Neural progenitor cell (in vitro differentiated cells): ENCODE results near the gene CARMIL1. TPM values are rescaled to one million over a fixed set of nuclear protein-coding genes. Genes with fewer than 3 reads are reported as not detected.

Source experiments
- DNase-seq: peaks from one replicate; pipeline ENCODE4 v3.0.0-alpha.2; 2016; ENCODE audit warnings: low spot score
- H2AFZ ChIP-seq: fragments of 200-600 bp; sonication (generic); replicated peaks from 2 replicates; pipeline ENCODE4 v1.6.1; 2016; ENCODE audit warnings: antibody characterized with exemption
- H3F3A ChIP-seq: fragments of 200-600 bp; sonication (generic); 2 replicates; pipeline ENCODE4 v1.6.1; 2016; ENCODE audit warnings: antibody characterized with exemption, low read depth
- H3K27ac ChIP-seq: fragments of 200-600 bp; sonication (generic); 2 replicates; pipeline ENCODE4 v1.5.1; 2016; ENCODE audit warnings: mild to moderate bottlenecking
- H3K27me3 ChIP-seq: fragments of 200-600 bp; sonication (generic); 2 replicates; pipeline ENCODE4 v1.6.1; 2016; ENCODE audit warnings: mild to moderate bottlenecking, moderate library complexity
- H3K36me3 ChIP-seq: fragments of 200-600 bp; sonication (generic); 2 replicates; pipeline ENCODE4 v1.5.1; 2016
- H3K4me1 ChIP-seq: fragments of 200-600 bp; sonication (generic); 2 replicates; pipeline ENCODE4 v1.6.1; 2016; ENCODE audit warnings: mixed run types
- H3K4me2 ChIP-seq: fragments of 200-600 bp; sonication (generic); 2 replicates; pipeline ENCODE4 v1.6.1; 2016
- H3K4me3 ChIP-seq: fragments of 200-600 bp; sonication (generic); 2 replicates; pipeline ENCODE4 v1.5.1; 2016
- H3K79me2 ChIP-seq: fragments of 200-600 bp; sonication (generic); 2 replicates; pipeline ENCODE4 v1.6.1; 2016; ENCODE audit warnings: low read depth
- H3K9ac ChIP-seq: fragments of 200-600 bp; sonication (generic); 2 replicates; pipeline ENCODE4 v1.6.1; 2016
- H3K9me3 ChIP-seq: fragments of 200-600 bp; sonication (generic); 2 replicates; pipeline ENCODE4 v1.5.1; 2016; ENCODE audit warnings: low read depth
- H4K20me1 ChIP-seq: fragments of 200-600 bp; sonication (generic); 2 replicates; pipeline ENCODE4 v1.6.1; 2016; ENCODE audit warnings: low read depth
- H3K27ac Mint-ChIP-seq: 3 replicates; pipeline ENCODE4 v1.8.0; 2021; ENCODE audit warnings: mixed read lengths
- H3K27me3 Mint-ChIP-seq: 2 replicates; pipeline ENCODE4 v1.8.0; 2022; ENCODE audit warnings: low read depth, mild to moderate bottlenecking, inconsistent platforms, moderate library complexity, mixed read lengths; ENCODE audit not compliant: insufficient read depth
- H3K36me3 Mint-ChIP-seq: 3 replicates; pipeline ENCODE4 v1.8.0; 2021; ENCODE audit warnings: mixed read lengths
- H3K4me1 Mint-ChIP-seq: 3 replicates; pipeline ENCODE4 v1.8.0; 2021; ENCODE audit warnings: mixed read lengths
- H3K4me3 Mint-ChIP-seq: 3 replicates; pipeline ENCODE4 v1.8.0; 2021; ENCODE audit warnings: mild to moderate bottlenecking, moderate library complexity, mixed read lengths
- H3K9me3 Mint-ChIP-seq: 3 replicates; pipeline ENCODE4 v1.8.0; 2020; ENCODE audit warnings: mixed read lengths
- EZH2 ChIP-seq: fragments of 200-600 bp; sonication (generic); IDR thresholded peaks from 2 replicates; pipeline ENCODE4 v1.6.1; 2017; ENCODE audit warnings: antibody characterized with exemption, mild to moderate bottlenecking, moderate library complexity
- EZH2phosphoT487 ChIP-seq: fragments of 200-600 bp; sonication (generic); IDR thresholded peaks from 2 replicates; pipeline ENCODE4 v1.6.1; 2017; ENCODE audit warnings: antibody characterized with exemption
- total RNA-seq: library from RNA; depleted of rRNA; stranded (reverse); fragments of >200 nt; gene quantifications from 2 replicates; pipeline ENCODE4 v1.2.3, GENCODE V29; 2015; ENCODE audit warnings: low replicate concordance
- TF ChIP-seq, protein P1 (sequence below): fragments of 200-600 bp; sonication (generic); IDR thresholded peaks from 2 replicates; pipeline ENCODE4 v1.5.1; 2017; ENCODE audit warnings: antibody characterized with exemption, mild to moderate bottlenecking

The CARMIL1 gene
- total RNA-seq, 1 donor from 2014 or later: 13.3 TPM

DNA sequence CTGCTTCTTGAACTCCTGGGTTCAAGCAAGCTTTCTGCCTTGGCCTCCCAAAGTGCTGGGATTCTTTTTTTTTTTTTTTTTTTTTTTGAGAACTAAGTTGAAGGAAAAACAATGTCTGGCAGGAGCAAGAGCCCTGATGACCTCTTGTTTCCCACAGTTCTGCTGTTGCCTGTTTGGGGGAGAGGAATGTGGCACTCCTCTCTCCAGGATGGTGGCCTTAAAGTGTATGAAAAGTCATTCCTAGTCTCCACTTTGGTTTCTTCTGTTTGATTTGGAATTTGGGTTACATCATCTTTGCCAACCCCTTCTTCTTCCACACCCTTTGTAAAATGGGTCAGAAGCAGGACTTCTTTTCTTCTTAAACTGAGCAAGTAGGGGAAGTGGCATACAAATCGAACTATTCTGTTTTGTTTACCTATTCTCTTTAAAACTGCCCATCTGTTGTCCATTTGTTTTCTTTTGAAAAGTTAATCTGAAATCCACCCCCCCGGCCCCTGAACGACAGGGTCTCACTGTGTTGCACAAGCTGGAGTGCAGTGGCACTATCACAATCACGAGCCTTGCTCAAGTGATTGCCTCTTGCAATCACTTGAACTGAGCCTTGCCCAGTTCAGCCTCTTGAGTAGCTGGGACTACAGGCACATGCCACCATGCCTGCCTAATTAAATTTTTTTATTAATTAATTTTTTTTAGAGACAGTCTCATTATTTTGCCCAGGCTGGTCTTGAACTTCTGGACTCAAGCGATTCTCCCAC, 11.3 kb downstream of the CARMIL1 start:
- Mint-ChIP-seq H3K27me3 (no peaks in the 10 kb centered on the region), H3K27ac (no peak overlapping the region), H3K4me3 (no peak overlapping the region), H3K9me3 (no peaks in the 10 kb centered on the region), H3K4me1 (peaks cover 3% of the 10 kb centered on the region), H3K36me3 (peaks cover 3% of the 10 kb centered on the region)
- Histone ChIP-seq H3K79me2 (peaks cover 33% of the 10 kb centered on the region), H2AFZ (no peak overlapping the region), H3F3A (no peaks in the 10 kb centered on the region), H3K9me3 (no peaks in the 10 kb centered on the region), H3K4me2 (no peak overlapping the region), H4K20me1 (no peaks in the 10 kb centered on the region), H3K4me3 (no peak overlapping the region), H3K9ac (no peak overlapping the region), H3K27ac (no peak overlapping the region), H3K4me1 (no peaks in the 10 kb centered on the region), H3K27me3 (no peaks in the 10 kb centered on the region), H3K36me3 (no peaks in the 10 kb centered on the region)
- TF ChIP-seq EZH2 (no peak), EZH2phosphoT487 (no peak)
- TF ChIP-seq, protein P1, sequence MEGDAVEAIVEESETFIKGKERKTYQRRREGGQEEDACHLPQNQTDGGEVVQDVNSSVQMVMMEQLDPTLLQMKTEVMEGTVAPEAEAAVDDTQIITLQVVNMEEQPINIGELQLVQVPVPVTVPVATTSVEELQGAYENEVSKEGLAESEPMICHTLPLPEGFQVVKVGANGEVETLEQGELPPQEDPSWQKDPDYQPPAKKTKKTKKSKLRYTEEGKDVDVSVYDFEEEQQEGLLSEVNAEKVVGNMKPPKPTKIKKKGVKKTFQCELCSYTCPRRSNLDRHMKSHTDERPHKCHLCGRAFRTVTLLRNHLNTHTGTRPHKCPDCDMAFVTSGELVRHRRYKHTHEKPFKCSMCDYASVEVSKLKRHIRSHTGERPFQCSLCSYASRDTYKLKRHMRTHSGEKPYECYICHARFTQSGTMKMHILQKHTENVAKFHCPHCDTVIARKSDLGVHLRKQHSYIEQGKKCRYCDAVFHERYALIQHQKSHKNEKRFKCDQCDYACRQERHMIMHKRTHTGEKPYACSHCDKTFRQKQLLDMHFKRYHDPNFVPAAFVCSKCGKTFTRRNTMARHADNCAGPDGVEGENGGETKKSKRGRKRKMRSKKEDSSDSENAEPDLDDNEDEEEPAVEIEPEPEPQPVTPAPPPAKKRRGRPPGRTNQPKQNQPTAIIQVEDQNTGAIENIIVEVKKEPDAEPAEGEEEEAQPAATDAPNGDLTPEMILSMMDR: no peak
- DNase-seq: no peak

DNA sequence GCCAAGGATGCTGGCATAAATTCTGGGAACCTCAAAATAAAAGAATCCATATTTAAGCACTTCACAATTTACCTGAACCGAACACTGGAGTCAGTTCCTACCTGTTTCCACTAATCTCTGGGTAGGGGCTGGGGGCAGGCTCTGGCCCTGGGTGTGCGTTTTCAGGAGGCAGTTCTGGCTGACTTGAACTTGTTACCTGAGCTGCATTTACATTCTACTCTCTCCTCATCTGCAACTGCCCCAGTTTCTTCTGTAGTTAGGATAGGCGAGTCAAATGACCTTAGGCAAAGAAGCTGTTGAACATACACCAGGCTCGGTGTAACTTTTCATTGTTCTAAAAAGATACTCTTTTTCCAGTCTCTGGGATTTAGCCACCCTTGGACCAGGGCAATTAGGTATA, 13.2 kb downstream of the CARMIL1 start:
- Mint-ChIP-seq H3K27me3 (no peaks in the 10 kb centered on the region), H3K27ac (no peak overlapping the region), H3K36me3 (no peaks in the 10 kb centered on the region), H3K4me1 (peaks cover 3% of the 10 kb centered on the region), H3K9me3 (no peaks in the 10 kb centered on the region), H3K4me3 (no peak overlapping the region)
- Histone ChIP-seq H3K9me3 (no peaks in the 10 kb centered on the region), H3K27ac (no peak overlapping the region), H3K4me1 (no peaks in the 10 kb centered on the region), H2AFZ (no peak overlapping the region), H3F3A (no peaks in the 10 kb centered on the region), H3K79me2 (peaks cover 24% of the 10 kb centered on the region), H3K4me2 (no peak overlapping the region), H3K27me3 (no peaks in the 10 kb centered on the region), H4K20me1 (no peaks in the 10 kb centered on the region), H3K4me3 (no peak overlapping the region), H3K36me3 (no peaks in the 10 kb centered on the region), H3K9ac (no peak overlapping the region)
- no peak for TF ChIP-seq EZH2
- TF ChIP-seq EZH2phosphoT487: no peak
- TF ChIP-seq, protein P1: no peak
- DNase-seq: no peak

DNA sequence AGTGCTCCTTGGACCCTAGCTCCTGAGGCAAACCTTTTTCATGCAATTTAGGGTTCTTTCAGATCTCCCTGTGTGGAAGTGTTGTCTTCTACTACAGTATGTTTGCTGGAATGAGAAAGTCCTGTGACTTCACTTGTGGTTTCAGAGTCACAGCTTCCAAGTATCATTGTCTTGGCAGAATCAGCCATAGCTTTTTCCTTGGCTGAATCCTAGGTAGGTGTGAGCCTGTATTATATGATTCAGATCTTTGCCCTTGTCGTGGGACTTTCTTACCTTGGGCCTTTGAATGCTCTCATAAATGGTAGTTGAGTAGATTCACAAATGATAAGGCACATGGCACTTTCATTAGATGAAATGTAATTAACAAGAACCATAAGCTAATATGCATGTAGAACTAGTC, 16.5 kb downstream of the CARMIL1 start:
- H3K27me3 ChIP-seq: no peaks in the 10 kb centered on the region
- no peak overlapping the region for H3K4me3 ChIP-seq
- DNase-seq: no peak
- no peak overlapping the region for H3K27ac ChIP-seq
- no peaks in the 10 kb centered on the region for H3K9me3 ChIP-seq
- peaks cover 1% of the 10 kb centered on the region for H3K4me1 ChIP-seq
- no peaks in the 10 kb centered on the region for H3F3A ChIP-seq
- peaks cover 2% of the 10 kb centered on the region for H3K36me3 Mint-ChIP-seq
- H3K36me3 ChIP-seq: no peaks in the 10 kb centered on the region
- H4K20me1 ChIP-seq: no peaks in the 10 kb centered on the region
- H3K4me3 Mint-ChIP-seq: no peak overlapping the region
- no peak overlapping the region for H2AFZ ChIP-seq
- H3K27ac Mint-ChIP-seq: no peak overlapping the region
- H3K27me3 Mint-ChIP-seq: no peaks in the 10 kb centered on the region
- H3K9ac ChIP-seq: no peak overlapping the region
- TF ChIP-seq, protein P1: no peak
- no peak overlapping the region for H3K4me2 ChIP-seq
- no peaks in the 10 kb centered on the region for H3K9me3 Mint-ChIP-seq
- peaks cover 9% of the 10 kb centered on the region for H3K79me2 ChIP-seq
- H3K4me1 Mint-ChIP-seq: no peaks in the 10 kb centered on the region
